H7 (cell line): ENCODE results near the gene CACNB2. TPM values are rescaled to one million over a fixed set of nuclear protein-coding genes. Genes with fewer than 3 reads are reported as not detected.

Source experiments
- DNase-seq: peaks from one replicate; pipeline ENCODE4 v3.0.0; 2012
- H3K27me3 ChIP-seq: 2 replicates; pipeline ENCODE4 v1.6.0; 2011; ENCODE audit warnings: mild to moderate bottlenecking, low read length; ENCODE audit not compliant: control insufficient read depth, insufficient read depth
- H3K36me3 ChIP-seq: replicated peaks from 2 replicates; pipeline ENCODE4 v1.5.1; 2011; ENCODE audit warnings: low read length; ENCODE audit not compliant: control insufficient read depth, insufficient read depth
- H3K4me3 ChIP-seq: 2 replicates; pipeline ENCODE4 v1.5.1; 2011; ENCODE audit warnings: low read depth, mild to moderate bottlenecking, control low read depth, low read length, moderate library complexity; ENCODE audit not compliant: insufficient read depth
- total RNA-seq: library from RNA; depleted of rRNA; stranded (reverse); fragments of >200 nt; shearing (Covaris generic); gene quantifications from 2 replicates; pipeline ENCODE4 v1.2.3, GENCODE V29; 2014

Gene CACNB2
- total RNA-seq, 1 experiment from 2014 or later = 1.0 TPM

GRCh38 chr10:18293536-18294510 is 153.6 kb downstream of the CACNB2 start:
- H3K27me3 ChIP-seq = no peaks in the 10 kb centered on the region
- H3K36me3 ChIP-seq = no peaks in the 10 kb centered on the region
- no peak overlapping the region for H3K4me3 ChIP-seq
- DNase-seq = no peak

GRCh38 chr10:18294633-18295032 is 154.4 kb downstream of the CACNB2 start:
- no peaks in the 10 kb centered on the region for H3K27me3 ChIP-seq
- H3K36me3 ChIP-seq = no peaks in the 10 kb centered on the region
- no peak overlapping the region for H3K4me3 ChIP-seq
- DNase-seq = no peak

DNA sequence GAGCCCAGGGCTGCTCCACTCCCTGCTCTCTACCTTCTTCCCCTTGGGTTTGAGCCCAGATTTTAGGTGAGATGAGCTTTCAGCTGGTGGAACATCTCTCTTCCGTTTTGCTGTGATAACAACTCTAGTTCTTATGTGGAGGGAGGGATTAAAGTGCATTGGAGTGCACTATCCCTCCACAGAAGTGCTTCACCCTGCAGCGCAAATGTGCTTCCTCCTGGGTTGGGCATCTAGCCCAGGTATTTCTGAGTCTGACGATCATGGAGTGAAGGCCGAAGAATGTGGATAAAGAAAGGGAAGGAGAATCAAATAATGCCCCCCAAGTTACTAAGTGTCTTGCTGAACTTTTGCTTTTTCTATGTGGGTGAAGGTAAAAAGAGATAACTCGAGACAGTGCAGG is 157.4 kb downstream of the CACNB2 start:
- no peak overlapping the region for H3K4me3 ChIP-seq
- DNase-seq = no peak

DNA sequence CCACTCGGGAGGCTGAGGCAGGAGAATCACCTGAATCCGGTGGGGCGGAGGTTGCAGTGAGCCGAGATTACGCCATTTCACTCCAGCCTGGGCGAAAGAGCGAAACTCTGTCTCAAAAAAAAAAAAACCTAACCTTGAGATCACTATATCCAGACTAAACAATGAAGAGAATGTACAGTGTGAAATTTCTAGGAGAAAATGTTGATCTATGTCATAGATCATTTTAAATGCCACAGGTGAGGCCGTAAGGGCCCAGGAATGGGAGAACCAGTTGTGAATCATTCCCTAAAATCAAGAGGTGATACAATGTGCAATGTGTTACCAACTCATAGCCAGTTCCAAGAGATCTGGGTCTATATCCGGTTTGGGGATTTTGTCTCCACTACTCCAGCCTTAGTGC is 158.0 kb downstream of the CACNB2 start:
- Histone ChIP-seq H3K4me3 (no peak overlapping the region), H3K36me3 (no peaks in the 10 kb centered on the region), H3K27me3 (no peaks in the 10 kb centered on the region)
- DNase-seq = no peak

More for the DNA sequence above, 157.4 kb downstream of the CACNB2 start:
- no peaks in the 10 kb centered on the region for H3K27me3 ChIP-seq
- H3K36me3 ChIP-seq = no peaks in the 10 kb centered on the region

DNA sequence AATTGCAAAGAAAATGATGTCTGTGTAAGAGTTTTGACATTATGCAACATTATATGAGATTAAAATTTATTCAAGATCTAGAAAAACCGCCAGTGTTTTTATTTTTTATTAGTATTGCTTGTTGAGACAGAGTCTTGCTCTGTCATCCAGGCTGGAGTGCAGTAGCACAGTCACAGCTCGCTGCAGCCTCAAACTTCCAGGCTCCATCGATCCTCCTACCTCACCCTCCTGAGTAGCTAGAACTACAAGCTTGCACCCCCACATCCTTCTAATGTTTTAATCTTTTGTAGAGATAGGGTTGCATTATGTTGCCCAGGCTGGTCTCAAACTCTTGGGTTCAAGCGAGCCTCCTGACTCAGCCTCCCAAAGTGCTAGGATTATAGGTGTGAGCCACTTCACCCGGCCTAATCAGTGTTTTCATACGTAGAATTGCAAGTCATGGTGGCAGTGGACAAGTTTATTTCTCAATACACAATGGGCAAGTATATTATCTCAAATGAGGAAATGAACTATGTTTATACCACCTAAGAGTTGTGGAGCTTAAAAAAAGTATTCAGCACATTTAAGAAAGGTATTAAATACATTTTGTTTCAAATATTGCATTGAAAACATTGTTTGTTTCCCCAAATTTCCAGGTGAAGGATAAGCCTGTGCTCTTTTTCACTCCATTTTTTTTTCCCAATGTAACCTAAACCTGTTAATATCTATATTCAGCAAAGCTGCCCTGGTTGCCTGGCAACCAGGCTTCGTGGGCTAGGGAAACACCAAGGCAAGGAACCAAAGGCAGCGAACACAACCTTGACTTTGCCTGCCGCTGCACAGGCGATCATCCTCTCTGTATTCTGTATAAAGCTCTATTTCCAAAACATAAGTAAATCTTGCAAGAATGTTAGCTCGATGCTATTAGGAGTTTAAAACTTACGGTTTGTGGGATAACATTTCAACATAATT is 163.9 kb downstream of the CACNB2 start:
- Histone ChIP-seq H3K4me3 (no peak overlapping the region), H3K36me3 (no peaks in the 10 kb centered on the region)
- DNase-seq = no peak

DNA sequence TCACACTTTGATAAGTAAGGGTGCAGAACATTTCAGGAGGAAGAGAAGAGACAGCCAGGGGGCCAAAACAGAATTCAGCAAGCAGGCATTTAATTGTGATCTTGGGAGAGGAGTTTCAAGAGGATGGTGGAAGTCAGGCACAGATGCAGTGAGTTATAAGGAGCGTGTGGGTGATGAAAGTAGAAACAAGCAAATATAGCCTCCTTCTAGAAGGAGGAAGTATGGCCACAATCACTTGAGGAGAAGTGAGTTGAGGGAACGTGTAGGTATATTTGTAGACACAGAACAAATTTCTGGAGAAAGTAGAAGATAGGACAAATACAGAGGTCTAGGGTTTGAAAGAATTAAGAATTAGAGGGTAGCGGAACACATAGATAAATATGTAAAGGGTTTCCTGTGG is 165.8 kb downstream of the CACNB2 start:
- no peaks in the 10 kb centered on the region for H3K27me3 ChIP-seq
- no peak for DNase-seq
- no peak overlapping the region for H3K4me3 ChIP-seq
- H3K36me3 ChIP-seq = no peaks in the 10 kb centered on the region

More for the DNA sequence above, 163.9 kb downstream of the CACNB2 start:
- no peaks in the 10 kb centered on the region for H3K27me3 ChIP-seq

- no peak for DNase-seq
- Histone ChIP-seq H3K36me3 (no peaks in the 10 kb centered on the region), H3K4me3 (no peak overlapping the region), H3K27me3 (no peaks in the 10 kb centered on the region)
Observed at GRCh38 chr10:18308600-18308999, 168.4 kb downstream of the CACNB2 start.

DNA sequence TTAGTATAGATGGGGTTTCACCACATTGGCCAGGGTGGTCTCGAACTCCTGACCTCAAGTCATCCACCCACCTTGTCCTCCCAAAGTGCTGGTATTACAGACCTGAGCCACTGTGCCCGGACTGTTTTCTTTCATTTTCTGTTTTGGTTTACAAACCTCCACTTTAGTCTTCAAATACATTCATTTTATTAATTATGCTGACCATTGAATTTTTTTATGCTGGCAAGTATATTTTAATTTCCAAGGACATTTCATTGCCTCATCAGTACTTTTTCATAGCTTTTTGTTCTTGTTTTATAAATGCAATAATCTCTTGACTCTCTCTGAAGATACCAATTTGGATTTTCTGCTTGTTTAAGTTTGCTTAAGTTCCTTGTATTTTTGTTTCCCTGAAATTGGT is 170.5 kb downstream of the CACNB2 start:
- no peak for DNase-seq
- H3K27me3 ChIP-seq = no peaks in the 10 kb centered on the region
- no peak overlapping the region for H3K4me3 ChIP-seq
- no peaks in the 10 kb centered on the region for H3K36me3 ChIP-seq

- Histone ChIP-seq H3K27me3 (no peaks in the 10 kb centered on the region), H3K36me3 (no peaks in the 10 kb centered on the region), H3K4me3 (no peak overlapping the region)
- peak; percentile 27 for DNase-seq
Observed at GRCh38 chr10:18312374-18313139, 172.3 kb downstream of the CACNB2 start.

- Histone ChIP-seq H3K36me3 (no peaks in the 10 kb centered on the region), H3K4me3 (no peak overlapping the region), H3K27me3 (no peaks in the 10 kb centered on the region)
- no peak for DNase-seq
Observed at GRCh38 chr10:18313140-18313530, 172.9 kb downstream of the CACNB2 start.

- no peaks in the 10 kb centered on the region for H3K36me3 ChIP-seq
- H3K4me3 ChIP-seq = no peak overlapping the region
- DNase-seq = no peak
- H3K27me3 ChIP-seq = no peaks in the 10 kb centered on the region
Observed at GRCh38 chr10:18313626-18314025, 173.4 kb downstream of the CACNB2 start.

DNA sequence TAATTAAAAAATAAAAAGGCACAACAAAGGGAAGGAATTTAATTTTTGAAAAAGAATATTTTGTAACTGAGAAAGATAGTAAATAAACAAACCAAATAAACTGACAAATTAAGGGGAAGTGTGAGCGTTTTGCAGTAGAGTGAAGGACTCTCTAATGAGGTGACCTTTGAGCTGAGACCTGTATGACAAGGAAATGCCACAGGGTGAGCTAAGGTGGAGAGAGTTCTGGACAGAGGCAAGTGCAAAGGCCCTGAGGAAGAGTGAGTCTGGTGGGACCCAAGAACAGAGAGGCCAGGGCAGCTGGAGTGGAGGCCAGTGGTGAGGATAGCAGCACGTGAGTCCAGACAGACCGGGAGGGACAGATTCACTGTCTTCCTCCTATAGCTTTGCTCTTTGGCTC is 179.4 kb downstream of the CACNB2 start:
- H3K27me3 ChIP-seq = no peaks in the 10 kb centered on the region
- no peak for DNase-seq
- no peak overlapping the region for H3K4me3 ChIP-seq
- no peaks in the 10 kb centered on the region for H3K36me3 ChIP-seq

- H3K36me3 ChIP-seq = no peaks in the 10 kb centered on the region
- H3K27me3 ChIP-seq = no peaks in the 10 kb centered on the region
- no peak overlapping the region for H3K4me3 ChIP-seq
- no peak for DNase-seq
Observed at GRCh38 chr10:18321371-18321770, 181.1 kb downstream of the CACNB2 start.

DNA sequence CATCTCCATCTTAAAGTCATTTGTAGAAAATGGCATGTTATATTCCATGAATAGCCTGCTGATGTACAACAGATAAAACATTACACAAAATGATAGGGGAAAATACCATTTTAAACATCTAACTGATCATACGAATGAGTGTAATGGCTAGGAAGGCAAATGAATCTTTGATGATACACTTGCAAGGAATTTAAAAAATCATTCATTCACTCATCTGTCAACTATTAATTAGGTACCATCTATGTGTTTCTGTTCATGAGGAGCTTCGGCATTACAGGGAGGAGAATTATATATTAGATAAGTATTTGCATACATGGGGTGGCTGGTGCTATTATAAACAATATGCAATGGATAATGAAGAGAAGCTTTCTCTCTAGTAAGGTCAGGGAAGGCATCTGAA is 183.7 kb downstream of the CACNB2 start:
- Histone ChIP-seq H3K4me3 (no peak overlapping the region), H3K27me3 (no peaks in the 10 kb centered on the region), H3K36me3 (no peaks in the 10 kb centered on the region)
- DNase-seq = no peak
